Astrocyte of the spinal cord (primary cell): ENCODE data around the gene DHRS7C.

ENCODE experiments used
- DNase-seq: peaks from one replicate; pipeline ENCODE4 v3.0.0; 2011; ENCODE audit warnings: low read depth, low spot score
- H3K4me3 ChIP-seq: 2 replicates; pipeline ENCODE4 v1.5.1; 2011; ENCODE audit warnings: low read depth, mild to moderate bottlenecking, low read length, moderate library complexity
- in situ Hi-C: cut with HindIII; loops from 2 replicates; pipeline ENCODE4 v1.10.0; 2017; ENCODE audit warnings: low sequenced_read_pairs
- TF ChIP-seq, protein P1 (sequence below): IDR thresholded peaks from 2 replicates; pipeline ENCODE4 v1.5.1; 2012; ENCODE audit warnings: low read depth, mild to moderate bottlenecking, low read length, inconsistent platforms

Gene DHRS7C, protein sequence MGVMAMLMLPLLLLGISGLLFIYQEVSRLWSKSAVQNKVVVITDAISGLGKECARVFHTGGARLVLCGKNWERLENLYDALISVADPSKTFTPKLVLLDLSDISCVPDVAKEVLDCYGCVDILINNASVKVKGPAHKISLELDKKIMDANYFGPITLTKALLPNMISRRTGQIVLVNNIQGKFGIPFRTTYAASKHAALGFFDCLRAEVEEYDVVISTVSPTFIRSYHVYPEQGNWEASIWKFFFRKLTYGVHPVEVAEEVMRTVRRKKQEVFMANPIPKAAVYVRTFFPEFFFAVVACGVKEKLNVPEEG

DNA sequence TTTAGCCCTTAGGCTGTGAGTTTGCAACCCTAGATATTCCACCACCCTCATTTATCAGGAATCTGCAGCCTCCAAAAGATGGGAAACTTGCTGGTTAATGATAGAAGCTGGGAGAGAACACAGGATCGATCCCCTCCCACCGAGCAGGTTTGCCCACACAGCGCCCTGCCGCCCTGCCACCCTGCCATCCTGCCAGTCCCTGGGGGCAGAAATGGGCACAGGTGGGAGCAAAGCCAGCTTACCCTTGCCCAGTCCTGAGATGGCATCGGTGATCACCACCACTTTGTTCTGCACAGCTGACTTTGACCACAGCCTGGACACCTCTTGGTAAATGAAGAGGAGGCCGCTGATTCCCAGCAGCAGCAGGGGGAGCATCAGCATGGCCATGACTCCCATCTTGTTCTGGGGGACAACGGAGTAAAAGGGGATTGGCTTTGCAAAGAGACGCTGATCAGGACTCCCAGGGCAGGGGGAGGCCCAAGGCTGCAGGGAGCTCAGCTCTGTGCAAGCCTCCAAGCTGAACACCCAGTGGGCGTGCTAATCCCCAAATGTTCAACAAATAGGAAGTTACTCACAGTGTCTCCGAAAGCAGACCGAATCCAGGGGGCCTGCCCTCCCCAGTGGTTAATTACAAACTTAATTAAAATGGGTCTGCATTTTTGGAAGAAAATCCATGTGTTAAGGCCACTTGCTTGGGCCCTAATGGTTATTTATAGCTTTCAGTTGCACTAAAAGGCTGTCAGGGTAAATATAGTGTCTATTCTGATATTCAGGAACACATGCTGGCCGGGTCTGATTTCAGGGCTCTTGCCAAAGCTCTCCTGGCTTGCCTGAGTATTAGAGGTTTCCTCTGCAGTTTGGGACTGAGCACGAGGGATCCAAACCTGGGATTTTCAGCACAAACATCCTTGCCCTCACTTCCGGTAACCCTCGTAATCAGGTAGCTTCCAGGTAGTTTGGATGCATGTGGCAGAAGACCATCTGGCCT is at the start of gene DHRS7C:
Gene DHRS7C (minus strand): TSS at position 704 of the 988 bp plus-strand sequence. CDS start 308 bp downstream, at position 396.
- TF ChIP-seq, protein P1, sequence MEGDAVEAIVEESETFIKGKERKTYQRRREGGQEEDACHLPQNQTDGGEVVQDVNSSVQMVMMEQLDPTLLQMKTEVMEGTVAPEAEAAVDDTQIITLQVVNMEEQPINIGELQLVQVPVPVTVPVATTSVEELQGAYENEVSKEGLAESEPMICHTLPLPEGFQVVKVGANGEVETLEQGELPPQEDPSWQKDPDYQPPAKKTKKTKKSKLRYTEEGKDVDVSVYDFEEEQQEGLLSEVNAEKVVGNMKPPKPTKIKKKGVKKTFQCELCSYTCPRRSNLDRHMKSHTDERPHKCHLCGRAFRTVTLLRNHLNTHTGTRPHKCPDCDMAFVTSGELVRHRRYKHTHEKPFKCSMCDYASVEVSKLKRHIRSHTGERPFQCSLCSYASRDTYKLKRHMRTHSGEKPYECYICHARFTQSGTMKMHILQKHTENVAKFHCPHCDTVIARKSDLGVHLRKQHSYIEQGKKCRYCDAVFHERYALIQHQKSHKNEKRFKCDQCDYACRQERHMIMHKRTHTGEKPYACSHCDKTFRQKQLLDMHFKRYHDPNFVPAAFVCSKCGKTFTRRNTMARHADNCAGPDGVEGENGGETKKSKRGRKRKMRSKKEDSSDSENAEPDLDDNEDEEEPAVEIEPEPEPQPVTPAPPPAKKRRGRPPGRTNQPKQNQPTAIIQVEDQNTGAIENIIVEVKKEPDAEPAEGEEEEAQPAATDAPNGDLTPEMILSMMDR, result no peak
- H3K4me3 ChIP-seq, result no peak within 1 kb of the TSS
- DNase-seq, result no peak
- in situ Hi-C loops, result no loop called here

DNA sequence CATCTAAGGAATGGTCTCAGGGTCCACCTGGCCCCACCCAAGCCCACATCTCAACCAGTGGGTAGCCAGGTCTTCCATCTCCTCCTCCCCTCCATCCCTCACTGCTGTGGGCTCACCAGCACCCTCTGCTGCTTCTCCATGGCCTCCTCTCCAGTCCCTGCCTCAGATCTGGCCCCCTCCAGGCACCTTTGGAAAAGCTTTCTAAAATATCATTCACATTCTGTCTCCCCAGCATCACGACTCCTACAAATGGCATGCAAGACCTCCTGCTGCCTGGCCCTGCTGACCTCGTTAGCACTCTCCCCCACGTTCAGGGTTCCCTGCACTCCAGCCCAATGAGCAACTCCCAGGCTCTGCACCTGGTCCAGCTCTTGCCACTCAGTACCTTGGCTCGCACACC is 48.0 kb upstream of the DHRS7C start:
- TF ChIP-seq, protein P1, result peak; percentile 21
- H3K4me3 ChIP-seq, result no peak overlapping the region
- in situ Hi-C loops, result no loop called here
- no peak for DNase-seq

DNA sequence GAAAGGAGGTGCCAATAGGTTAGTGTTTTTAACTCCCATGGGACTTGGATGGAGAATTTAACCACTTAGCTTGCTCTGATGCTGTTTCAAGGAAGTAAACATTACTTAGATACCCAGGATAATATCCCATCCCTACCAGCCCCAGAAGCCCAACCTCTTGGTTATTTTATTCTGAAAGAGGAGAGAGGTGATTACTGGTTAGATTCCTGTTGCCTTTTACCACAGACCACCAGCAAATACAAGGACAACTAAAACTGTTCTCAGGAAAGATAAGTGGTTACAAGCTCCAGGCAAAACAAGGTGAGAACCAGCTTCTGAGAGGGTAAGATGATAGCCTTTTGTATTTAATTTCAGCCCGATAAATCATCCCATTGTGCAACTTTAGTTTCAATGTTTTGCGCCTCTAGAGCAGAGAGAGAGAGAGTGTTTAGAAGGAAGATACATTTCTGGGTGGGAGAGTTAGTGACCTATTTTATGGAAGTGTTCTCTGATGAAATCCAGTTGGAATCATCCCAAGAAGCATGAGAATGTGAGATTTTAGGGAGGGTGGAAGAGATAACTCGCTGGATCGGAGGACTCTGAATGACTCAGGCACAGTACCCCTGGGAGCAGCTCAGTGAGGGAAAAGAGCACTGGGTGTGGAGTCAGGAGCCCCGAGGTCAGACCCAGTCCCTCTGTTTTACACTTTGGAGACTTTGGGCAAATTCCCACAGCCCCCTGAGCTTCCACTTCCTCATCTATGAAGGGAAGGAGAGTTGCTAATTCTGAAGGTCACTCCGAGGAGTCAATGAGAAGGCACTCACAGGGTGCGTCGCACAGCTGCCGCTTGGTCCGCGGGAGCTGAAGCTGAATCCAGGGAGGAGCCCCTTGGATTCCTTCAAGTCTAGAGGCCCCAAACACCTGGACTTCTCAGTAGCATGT is 46.4 kb upstream of the DHRS7C start:
- DNase-seq, result peak; percentile 64
- no peak overlapping the region for H3K4me3 ChIP-seq
- in situ Hi-C loops, result no loop called here
- TF ChIP-seq, protein P1, result no peak

DNA sequence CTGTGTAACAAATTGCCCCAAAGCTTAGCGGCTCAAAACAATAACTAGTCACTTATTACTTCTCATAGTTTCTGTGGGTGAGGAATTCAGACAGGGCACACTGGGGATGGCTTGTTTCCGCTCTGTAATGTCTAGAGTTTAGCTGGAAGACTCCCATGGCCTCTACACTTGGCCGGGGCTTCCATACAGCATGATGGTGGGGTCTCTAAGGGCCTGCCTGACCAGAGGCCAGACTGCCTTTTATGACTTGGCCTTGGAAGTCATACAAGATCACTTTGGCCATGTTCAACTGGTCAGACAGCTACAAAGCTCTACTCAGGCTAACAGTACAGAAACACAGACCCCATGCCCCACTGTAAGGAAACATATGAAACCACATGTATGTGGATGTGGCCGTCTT is 42.5 kb upstream of the DHRS7C start:
- H3K4me3 ChIP-seq, result no peak overlapping the region
- in situ Hi-C loops, result no loop called here
- DNase-seq, result no peak
- TF ChIP-seq, protein P1, result no peak

DNA sequence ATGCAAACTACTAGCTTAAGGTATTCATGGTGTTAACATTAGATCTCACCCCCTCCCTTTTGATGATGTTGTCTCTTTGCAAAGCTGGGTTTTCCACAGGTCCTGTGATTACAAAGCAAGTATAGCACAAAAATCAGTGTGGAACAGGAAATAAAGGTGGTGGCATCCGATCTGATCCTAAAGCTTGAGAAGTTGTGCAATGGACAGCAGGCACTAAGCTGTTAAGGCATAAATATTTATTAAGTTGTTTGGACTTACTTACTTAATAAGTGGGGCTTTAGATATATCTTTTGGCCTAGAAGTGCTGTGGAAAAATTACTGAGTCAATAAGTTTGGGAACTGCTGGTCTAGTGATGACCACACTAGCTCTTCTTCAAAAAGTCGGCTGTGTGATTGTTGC is 39.3 kb upstream of the DHRS7C start:
- DNase-seq, result no peak
- H3K4me3 ChIP-seq, result no peak overlapping the region
- in situ Hi-C loops, result no loop called here
- TF ChIP-seq, protein P1, result no peak

DNA sequence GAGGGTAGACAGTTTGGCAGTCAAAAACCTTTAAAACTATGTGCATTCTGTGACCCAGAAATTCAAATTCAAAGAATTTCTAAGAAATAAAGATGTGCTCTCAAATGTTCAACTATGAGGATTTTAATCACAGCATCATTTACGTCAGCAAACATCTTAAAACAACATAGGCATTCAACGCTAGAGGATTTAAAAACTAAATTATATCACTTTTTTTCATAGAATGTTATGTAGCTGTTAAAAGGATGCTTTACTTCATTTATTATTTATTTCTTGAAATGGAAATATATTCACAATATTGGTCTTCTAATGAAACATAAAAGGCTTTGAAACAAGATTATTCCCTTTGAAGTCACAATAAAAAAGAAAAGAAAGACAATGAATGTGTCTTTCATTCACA is 38.0 kb upstream of the DHRS7C start:
- no peak overlapping the region for H3K4me3 ChIP-seq
- TF ChIP-seq, protein P1, result no peak
- no peak for DNase-seq
- in situ Hi-C loops, result no loop called here
